Stimulated activated CD8-positive, alpha-beta memory T cell treated with anti-CD3 and anti-CD28 coated beads, Interleukin-15, amount 100 ng/mL, for 4 hours (primary cell): ENCODE data around the gene ASPN.

Experiments used
- DNase-seq, 2 donors: peaks; one replicate each; pipeline ENCODE4 v3.0.0-alpha.2; 2020; ENCODE audit warnings: low read depth in 2 of 2

Gene ASPN

GRCh38 chr9:92482329-92482728, at the start of gene ASPN:
ASPN (minus strand) TSS chr9:92482506.
- no peak for DNase-seq

- DNase-seq, result no peak
Observed at GRCh38 chr9:92530893-92531292, 48.6 kb upstream of the ASPN start.

- no peak for DNase-seq
Observed at GRCh38 chr9:92529124-92529523, 46.8 kb upstream of the ASPN start.

GRCh38 chr9:92528522-92528849, 46.2 kb upstream of the ASPN start:
- DNase-seq, result no peak

- no peak for DNase-seq
Observed at GRCh38 chr9:92527832-92528521, 45.7 kb upstream of the ASPN start.

GRCh38 chr9:92527291-92527828, 45.1 kb upstream of the ASPN start:
- DNase-seq, result no peak

- no peak for DNase-seq
Observed at GRCh38 chr9:92525306-92525705, 43.0 kb upstream of the ASPN start.

GRCh38 chr9:92524881-92525280, 42.6 kb upstream of the ASPN start:
- DNase-seq, result no peak

GRCh38 chr9:92522983-92523970, 41.0 kb upstream of the ASPN start:
- no peak for DNase-seq

GRCh38 chr9:92520837-92521236, 38.5 kb upstream of the ASPN start:
- no peak for DNase-seq

- no peak for DNase-seq
Observed at GRCh38 chr9:92518199-92518598, 35.9 kb upstream of the ASPN start.

GRCh38 chr9:92517046-92517445, 34.7 kb upstream of the ASPN start:
- no peak for DNase-seq

- no peak for DNase-seq
Observed at GRCh38 chr9:92516521-92516920, 34.2 kb upstream of the ASPN start.

GRCh38 chr9:92514635-92515034, 32.3 kb upstream of the ASPN start:
- DNase-seq, result no peak

GRCh38 chr9:92513349-92513748, 31.0 kb upstream of the ASPN start:
- DNase-seq, result no peak

GRCh38 chr9:92512622-92513021, 30.3 kb upstream of the ASPN start:
- no peak for DNase-seq

GRCh38 chr9:92510747-92511146, 28.4 kb upstream of the ASPN start:
- no peak for DNase-seq

- DNase-seq, result no peak
Observed at GRCh38 chr9:92509050-92509449, 26.7 kb upstream of the ASPN start.

GRCh38 chr9:92508018-92508820, 25.9 kb upstream of the ASPN start:
- DNase-seq, result no peak

- no peak for DNase-seq
Observed at GRCh38 chr9:92507496-92507895, 25.2 kb upstream of the ASPN start.

- DNase-seq, result no peak
Observed at GRCh38 chr9:92507005-92507404, 24.7 kb upstream of the ASPN start.
